Mammary epithelial cell (primary cell): ENCODE measurements around the gene INAVA.

Experiments used
- CTCF ChIP-seq, 2 donors: IDR thresholded peaks in 1 of 2; conservative IDR thresholded peaks in 1 of 2; 2 replicates each; pipeline ENCODE4 v1.5.1; 2011 to 2012; ENCODE audit warnings: inconsistent platforms in 2 of 2, low read length in 2 of 2, mild to moderate bottlenecking in 2 of 2, control low read depth in 1 of 2, low read depth in 1 of 2; ENCODE audit not compliant: insufficient read depth in 1 of 2; ENCODE audit errors: extremely low read depth in 1 of 2
- EZH2 ChIP-seq: IDR thresholded peaks from 2 replicates; pipeline ENCODE4 v1.6.1; 2012; ENCODE audit warnings: low read length, inconsistent platforms, borderline replicate concordance

GRCh38 chr1:200846398-200846797, 48.3 kb upstream of the INAVA start:
- no peak for TF ChIP-seq CTCF (conservative IDR thresholded peaks at IDR 0.05 in 1 of 2, IDR thresholded peaks at IDR 0.05 in 1 of 2; ENCODE audit: extremely low read depth in 1 of 2, insufficient read depth in 1 of 2, low read depth in 1 of 2, low read length in 2 of 2)
- no peak for TF ChIP-seq EZH2
